ENCODE results near the gene CYP4F22.
"Not testable (repeated sequence)": the region's sequence is repeated elsewhere in the genome, so short reads cannot be mapped to it uniquely, and the experiment has no call there.

The CYP4F22 gene

GRCh38 chr19:15508035-15508710 lies at the start of gene CYP4F22:
Gene CYP4F22, plus strand, starts transcription at chr19:15508525. Its CDS starts 16,812 bp downstream, at chr19:15525337.
- no peak for DNase-seq (ENCODE audit: low spot score)

DNA sequence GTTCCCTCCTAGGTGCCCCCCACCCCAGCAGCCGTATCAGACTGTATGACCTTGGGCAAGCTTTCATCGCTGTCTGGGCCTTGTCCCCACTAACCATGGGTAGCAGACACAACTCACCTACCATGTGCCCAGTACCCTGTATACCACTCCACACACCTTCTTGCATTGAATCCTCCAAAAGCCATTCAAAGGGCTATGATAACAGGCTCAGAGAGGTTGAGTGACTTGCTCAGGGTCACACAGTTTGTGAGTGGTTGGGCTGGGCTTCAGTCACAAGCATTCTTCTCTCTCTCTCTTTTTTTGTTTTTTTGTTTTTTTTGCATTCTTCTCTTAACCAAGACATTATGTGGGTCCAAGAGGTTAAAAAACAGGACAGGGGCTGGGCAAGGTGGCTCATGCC lies 46.6 kb upstream of the CYP4F22 start:
- DNase-seq (ENCODE audit: low spot score) = no peak

DNA sequence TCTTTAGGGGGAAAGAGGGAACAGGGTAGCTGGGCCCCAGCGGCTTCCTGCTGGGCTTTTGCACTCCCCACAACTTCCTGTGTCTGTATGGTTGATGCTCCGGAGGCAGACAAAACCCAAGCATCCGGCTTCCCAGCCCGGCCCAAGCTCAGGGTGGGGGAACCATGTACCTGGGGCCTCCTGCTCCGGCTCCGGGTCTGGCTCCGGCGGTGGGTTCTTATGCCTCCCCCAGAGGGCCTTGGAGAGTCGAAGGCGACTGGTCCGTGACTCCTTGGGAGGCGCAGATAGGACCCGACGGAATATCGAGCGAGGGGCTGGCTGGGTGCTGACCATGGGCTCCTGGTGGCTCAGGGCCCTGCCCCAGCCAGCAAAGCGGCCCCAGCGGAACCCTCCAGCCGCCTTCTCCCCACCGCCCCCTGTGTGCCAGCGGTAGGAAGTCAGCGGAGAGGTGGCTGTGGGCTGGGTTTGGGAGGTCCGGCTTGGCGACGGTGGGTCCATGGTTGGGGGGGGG lies 44.4 kb upstream of the CYP4F22 start:
- DNase-seq (ENCODE audit: low spot score) = no peak

- DNase-seq (ENCODE audit: low spot score) = no peak
These were observed 43.6 kb upstream of the CYP4F22 start, which contains the start of gene RASAL3 for GRCh38 chr19:15464394-15465385. Gene RASAL3, minus strand, starts transcription at chr19:15464544. Its CDS starts 186 bp downstream, at chr19:15464358.

- no peak for DNase-seq (ENCODE audit: low spot score)
These were observed 41.2 kb upstream of the CYP4F22 start for GRCh38 chr19:15466851-15467733.

DNA sequence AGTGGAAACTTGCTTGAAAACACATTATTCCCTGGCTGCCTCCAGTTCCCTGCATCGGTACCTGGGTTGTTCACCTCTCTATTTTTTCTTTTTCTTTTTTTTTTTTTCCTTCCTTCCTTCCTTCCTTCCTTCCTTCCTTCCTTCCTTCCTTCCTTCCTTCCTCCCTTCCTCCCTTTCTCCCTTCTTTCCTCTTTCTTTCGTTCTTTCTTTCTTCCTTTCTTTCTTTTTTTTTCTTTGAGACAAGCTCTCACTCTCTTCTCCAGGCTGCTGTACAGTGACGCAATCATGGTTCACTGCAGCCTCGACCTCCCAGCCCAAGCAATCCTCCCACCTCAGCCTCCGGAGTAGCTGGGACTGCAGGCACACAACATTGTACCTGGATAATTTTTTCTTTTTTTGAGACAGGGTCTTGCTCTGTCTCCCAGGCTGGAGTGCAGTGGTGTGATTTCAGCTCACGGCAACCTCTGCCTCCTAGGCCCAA lies 40.6 kb upstream of the CYP4F22 start:
- no peak for DNase-seq (ENCODE audit: low spot score)

DNA sequence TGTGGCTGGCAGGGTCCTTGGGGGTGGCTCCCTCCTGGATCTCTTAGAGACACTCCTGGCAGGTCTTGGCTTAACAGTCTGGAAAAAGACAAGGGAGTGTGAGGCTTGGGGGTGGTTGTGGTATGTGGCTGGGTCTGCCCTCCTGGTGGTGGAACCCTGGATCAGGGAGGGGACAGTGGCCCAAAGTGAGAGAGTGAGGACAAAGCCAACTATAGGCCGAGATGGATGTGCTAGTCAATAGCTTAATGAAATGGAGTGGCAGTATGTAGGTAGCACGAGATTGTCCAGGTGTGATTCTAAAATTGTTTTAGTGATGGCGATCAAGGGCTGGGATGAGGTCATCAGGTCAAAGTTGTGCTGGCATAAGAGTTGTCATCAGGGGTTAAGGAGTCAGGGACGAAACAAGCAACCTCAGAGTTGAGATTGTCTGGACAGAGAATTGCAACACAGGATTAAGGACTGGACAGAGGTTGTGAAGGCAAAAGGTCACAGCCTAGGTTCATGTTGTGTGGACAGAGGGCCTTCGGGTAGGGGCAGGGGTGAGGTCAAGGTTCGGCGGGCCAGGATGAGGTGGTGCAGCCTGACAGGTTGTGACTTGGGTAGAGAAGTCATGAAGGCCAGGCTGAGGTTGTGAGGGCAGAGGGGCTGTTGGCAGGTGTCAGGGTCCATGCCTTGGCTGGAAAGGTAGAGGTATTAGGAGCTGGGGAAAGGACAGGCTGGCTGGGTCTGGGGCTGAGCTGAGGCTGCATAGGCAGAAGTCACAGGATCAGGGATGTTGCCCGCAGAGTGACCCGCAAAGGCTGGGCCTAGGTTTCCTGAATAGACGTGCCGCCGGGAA lies 39.4 kb upstream of the CYP4F22 start:
- DNase-seq (ENCODE audit: low spot score) = no peak

GRCh38 chr19:15469513-15470297 lies 38.6 kb upstream of the CYP4F22 start:
- DNase-seq (ENCODE audit: low spot score) = no peak

DNA sequence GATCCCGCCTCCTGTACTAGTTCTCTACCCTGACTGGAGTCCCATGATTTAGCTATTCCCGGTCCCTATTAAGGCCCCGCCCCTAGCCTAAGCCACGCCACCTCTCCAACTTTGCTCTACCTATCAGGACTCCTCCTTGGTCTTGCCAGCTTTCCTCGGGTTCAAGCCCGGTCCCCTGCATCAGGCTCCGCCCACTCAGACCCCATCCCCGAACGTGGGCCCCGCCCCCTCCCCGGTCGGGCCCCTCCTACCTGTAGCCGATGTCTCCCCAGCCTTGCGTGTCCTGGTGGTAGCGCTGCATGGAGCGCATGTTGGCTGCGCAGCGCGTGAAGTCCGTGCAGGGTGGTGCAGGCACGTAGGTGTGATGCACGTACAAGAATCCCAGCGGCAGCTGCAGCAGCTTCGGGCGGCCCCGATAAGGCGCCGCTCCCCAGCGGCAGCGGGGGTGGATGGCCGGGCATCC lies 36.7 kb upstream of the CYP4F22 start:
- no peak for DNase-seq (ENCODE audit: low spot score)

GRCh38 chr19:15473821-15474220 lies 34.5 kb upstream of the CYP4F22 start:
- DNase-seq (ENCODE audit: low spot score) = not testable (repeated sequence)

- no peak for DNase-seq (ENCODE audit: low spot score)
These were observed 33.2 kb upstream of the CYP4F22 start for GRCh38 chr19:15475169-15475568.

DNA sequence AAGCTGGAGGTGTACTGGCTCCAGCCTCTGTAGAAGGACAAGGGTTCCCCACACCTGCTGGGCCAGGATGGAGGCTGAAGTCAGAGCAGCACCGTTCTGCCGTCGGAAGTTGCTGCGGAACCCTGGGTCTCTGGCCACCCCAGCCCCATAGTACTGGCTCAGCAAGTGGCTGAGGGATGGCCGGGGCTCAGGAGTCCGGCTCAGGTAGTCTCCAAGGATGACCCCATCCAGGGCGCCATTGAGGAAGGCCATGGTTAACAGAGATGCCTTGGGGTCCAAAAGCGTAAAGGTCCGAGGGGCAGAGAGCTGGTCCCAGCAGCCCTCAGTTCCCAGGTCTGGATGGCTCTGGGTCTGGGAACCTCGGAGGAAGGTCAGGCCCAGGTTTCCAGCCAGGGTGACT lies 32.7 kb upstream of the CYP4F22 start:
- DNase-seq (ENCODE audit: low spot score) = no peak

- DNase-seq (ENCODE audit: low spot score) = no peak
These were observed 32.0 kb upstream of the CYP4F22 start for GRCh38 chr19:15476325-15476724.

DNA sequence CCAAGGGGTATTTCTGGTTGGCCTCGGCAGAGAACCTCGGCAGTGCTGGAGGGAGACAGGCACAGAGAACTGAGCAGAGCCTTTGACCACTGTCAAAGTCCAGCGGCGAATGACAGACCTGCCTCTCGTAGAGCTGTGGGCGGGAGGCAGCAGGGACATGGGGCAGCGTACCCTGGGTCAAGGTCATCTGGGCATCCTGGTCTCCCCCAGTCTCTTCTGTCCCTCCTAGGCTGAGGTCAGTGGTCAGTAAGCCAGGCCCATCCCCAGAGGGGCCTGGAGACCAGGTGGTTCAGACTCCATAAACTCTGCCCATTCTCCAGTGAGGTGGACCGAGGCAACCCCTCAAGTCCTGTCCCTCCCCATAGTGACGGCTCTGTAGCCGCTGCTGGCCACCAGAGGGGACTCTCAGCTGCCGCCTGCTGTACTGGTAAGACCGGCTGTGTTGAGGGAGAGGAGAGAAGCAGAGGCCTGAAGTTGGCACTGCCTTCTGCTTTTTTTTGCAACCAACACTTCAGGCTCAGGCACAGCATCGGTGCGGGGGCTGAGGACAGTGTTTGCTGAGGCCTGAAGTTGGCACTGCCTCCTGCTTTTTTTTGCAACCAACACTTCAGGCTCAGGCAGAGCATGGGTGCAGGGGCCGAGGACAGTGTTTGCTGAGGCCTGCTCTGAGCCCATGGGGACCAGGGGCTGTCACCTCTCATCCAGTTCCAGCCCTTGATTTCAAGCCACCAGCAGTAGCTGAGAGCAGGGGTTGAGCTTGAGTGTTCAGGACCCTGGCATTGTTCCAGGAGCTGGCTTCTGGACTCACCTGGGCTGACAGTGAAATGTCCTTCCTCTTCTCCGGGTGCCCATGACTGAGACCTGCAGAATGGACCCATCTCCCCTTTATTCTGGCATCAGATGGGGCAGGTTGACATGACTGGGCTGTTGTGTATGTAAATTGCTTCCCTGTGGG lies 28.7 kb upstream of the CYP4F22 start, which contains the start of gene PGLYRP2:
Gene PGLYRP2 (minus strand): TSS at position 111 of the 955 bp plus-strand sequence. CDS start 130 bp downstream, outside the sequence.
- no peak for DNase-seq (ENCODE audit: low spot score)

GRCh38 chr19:15480996-15481395 lies 27.3 kb upstream of the CYP4F22 start:
- DNase-seq (ENCODE audit: low spot score) = not testable (repeated sequence)

- not testable (repeated sequence) for DNase-seq (ENCODE audit: low spot score)
These were observed 22.6 kb upstream of the CYP4F22 start for GRCh38 chr19:15485768-15486167.

- DNase-seq (ENCODE audit: low spot score) = no peak
These were observed 21.3 kb upstream of the CYP4F22 start for GRCh38 chr19:15487038-15487437.

- DNase-seq (ENCODE audit: low spot score) = no peak
These were observed 19.7 kb upstream of the CYP4F22 start for GRCh38 chr19:15488489-15489226.

All from COLO829 (cell line).